Measurements from ENCODE around the gene KIRREL3.

The KIRREL3 gene

DNA sequence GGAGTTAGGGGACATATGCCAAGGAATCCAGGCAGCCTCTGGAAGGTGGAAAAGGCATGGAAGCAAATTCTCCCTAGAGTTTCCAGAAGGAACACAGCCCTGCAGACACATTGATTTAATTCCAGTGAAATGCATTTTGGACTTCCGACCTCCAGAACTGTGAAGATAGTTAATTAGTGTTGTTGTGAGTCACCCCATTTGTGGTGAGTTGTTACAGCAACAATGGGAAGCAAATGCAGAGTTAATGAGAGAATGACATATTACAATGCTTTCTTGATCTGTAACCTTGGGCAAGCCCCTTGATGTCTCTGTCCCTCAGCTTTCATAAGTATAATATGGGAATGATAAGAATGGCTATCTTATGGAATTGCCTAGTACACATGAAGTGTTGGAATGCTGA lies 178.7 kb downstream of the KIRREL3 start:
- DNase-seq: no peak

GRCh38 chr11:126819194-126819593 lies 181.4 kb downstream of the KIRREL3 start:
- no peak for DNase-seq

DNA sequence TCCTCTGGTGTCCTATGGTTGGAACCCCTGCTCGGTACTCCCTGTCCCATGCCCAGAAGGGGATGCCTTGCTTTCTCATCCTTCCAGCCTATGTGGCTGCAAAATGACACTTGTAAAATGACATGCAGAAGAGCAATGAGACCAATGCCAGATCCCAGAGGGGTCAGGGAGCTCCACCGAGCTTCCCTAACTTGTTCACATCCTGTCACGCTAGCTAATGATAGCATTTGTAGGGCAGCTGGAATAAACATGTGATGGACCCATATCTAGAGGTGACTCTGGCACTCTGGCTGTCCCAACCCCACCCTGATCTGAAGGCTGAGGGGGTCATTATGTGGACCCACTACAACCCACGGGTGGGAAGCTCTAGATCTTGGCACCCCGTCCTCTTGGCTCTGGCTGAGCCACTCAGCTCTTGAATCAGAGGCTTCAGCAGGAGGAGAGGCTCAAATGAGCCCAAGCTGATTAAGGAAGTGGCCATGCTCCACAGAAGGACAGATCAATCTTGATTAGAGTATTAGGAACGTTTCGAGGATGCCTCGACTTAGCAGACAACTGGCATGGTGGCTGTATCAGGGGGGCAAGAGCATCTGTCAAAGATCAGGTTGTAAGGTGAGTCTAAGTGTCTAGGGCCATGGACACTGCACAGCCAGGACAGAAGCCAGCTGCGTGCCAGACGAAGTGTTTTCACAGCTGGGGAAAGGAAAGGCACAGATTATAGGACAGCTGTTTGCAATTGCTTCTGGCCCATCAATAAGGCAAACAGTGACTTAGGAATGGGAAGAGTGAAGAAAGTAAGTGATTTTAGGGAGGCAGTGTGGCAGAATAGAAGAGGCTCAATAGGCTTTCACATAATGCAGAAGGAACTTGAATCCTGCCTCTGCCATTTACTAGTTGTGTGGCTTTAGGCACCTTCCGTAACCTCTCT lies 182.8 kb downstream of the KIRREL3 start:
- DNase-seq: no peak

DNA sequence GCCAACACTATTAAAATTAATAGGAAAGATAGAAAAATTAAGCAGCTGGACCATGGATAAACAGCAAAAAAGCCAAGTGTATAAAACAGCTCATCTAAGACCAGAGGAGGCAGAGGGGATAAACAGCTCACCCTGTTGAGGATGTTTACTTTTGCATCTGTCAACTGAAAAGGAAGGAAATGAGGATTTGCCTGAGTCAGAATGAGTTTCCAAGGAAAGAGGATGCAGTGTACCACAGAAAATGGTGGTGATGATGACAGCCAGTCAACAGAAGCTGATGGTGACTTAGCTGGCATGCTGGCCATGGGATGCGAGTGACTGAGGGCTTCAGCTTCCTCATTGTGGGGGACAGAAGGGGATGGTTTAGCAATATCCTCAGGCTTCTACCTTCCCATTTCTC lies 183.5 kb downstream of the KIRREL3 start:
- no peak for DNase-seq

- no peak for DNase-seq
These were observed 183.9 kb downstream of the KIRREL3 start for GRCh38 chr11:126816645-126817044.

DNA sequence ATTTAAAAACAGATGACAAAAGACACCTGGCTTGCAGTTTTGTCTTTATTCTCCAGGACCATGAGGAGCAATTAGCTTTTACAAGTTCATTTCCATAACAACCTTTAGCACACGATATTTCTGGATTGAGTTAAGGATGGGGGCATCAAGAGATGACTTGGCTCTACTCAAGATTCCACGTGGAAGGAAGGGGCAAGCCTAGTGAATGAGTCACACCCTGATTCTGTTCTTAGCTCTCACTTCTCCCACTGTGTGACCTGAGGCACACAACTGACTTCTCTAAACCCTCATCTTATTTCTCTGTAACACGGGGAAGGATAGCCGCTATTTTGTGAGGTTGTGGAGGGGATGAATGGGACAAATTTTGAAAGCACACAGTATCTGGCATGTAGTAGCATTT lies 185.5 kb downstream of the KIRREL3 start:
- no peak for DNase-seq

- no peak for DNase-seq
These were observed 189.8 kb downstream of the KIRREL3 start for GRCh38 chr11:126810776-126811175.

DNA sequence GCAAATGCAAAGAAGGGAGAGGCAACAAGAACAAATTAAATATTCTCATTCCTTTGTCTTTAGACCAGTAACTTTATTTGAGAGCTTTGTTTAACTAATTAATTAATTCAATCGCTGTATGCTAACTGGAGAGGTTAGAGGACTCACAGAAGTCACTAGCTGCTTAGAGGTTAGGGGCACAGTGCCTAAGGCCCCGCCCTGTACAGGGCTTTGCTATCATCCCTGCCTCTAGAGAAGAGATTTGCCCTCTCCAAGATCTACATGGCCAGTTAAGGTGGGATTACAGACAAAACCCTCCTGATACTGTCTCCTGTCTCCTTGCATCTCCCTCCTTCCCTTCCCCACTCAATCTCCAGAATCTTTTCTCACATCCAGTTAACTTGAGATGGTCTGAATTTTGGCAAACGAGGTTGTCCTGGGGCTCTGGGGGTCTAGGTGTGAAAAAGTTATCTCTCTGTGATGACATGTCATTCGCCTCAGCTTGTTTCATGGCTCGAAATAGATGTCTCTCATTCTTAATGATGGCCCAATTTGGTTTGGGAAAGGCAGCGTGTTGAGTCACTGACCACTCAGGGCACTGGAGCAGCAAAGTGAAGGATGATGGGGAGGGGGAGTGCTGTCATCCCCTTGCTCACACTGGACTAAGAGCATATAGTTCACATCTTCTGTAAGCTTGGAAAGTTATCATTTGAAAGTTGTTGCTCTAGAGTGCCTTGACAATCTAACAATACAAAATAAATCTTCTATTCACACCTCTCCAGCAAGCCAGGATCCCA lies 190.9 kb downstream of the KIRREL3 start:
- no peak for DNase-seq

GRCh38 chr11:126808836-126809235 lies 191.7 kb downstream of the KIRREL3 start:
- DNase-seq: no peak

- DNase-seq: no peak
These were observed 192.3 kb downstream of the KIRREL3 start for GRCh38 chr11:126808296-126808695.

DNA sequence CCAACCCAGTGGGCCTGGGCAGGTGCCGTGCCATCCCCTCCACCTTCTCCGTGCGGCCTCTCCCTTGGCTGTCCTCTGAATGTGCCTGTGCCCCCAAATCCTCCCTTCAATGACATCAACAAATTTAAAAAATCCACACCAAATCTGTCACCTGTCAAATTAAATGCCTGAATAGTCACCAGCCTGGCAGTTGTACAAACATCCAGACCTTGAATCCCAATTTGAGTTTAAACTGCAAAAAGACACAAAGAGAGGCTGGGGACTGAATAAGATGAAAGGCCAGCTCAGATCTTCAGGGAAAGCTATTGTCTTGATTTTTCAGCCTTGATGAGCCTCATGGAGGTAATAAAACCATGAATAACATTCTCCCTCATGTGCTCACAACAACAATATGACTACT lies 194.7 kb downstream of the KIRREL3 start:
- DNase-seq: no peak

DNA sequence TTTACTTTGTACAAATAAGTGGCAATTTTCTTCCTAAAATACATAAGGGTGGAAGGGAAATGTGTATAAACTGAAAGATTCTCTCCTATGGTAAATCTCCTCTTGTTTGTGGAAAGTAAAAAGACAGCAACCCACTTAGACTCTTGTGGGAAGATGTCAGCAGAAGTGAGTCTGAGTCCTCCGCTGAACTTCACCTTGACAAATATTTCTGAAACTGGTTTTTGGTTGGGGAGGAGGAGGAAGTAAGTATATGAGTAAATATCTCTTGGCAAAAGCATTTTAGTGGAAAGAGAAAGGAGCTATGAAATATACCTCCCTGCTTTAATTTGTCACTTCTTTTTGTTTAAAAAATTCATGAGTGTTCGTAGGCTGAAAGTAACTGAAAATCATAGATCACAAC lies 196.2 kb downstream of the KIRREL3 start:
- DNase-seq: no peak

DNA sequence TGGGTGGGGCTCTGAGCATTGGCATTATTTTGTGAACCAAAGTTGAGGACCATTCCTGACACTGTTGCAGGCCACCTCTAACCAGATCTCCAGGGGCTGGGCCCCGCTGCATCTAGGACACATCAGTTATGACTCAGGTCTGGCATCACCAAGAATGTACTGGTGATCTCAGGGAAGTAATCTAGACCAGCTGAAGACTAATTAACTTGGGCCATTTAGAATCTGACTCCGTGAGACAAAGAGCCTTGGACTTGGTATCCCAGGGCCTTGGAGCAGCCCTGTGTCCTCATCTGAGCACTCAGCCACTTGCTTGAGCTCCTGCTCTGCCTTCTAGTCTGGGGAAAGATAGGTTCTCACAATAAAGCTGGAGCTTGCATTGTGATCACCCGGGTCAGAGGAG lies 200.6 kb downstream of the KIRREL3 start:
- DNase-seq: no peak

DNA sequence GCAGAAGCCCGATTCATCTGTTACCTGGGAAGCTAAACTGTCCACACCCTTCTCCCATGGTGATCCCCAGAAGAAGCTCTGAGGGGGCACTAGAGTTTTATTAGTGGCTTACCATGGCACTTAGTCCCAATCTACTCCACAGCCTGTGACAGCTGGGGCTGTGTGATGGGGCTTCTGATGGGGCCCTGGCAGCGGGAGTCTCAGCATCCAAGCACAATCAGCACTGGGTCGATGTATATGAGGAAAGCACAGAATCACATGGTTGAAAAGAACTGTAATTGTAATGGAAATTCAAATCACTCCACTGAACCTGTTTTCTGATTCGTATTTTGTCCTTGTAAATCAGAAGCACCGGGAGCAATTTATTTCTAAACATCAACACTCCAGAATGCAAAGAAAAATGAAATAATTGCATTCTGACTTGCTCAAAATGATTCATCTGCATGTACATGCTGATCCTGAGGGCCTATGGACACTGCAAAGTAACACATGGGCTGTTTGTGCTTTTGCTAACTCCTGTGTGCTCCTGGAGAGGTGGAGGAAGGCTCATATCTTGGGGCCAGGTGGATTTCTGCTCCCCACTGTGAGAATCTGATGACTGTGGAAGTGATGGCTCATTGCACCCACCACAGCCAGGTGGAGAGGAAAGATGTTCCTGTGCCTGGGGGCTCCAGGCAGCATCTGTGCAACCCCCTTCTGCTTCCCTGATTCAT lies 203.0 kb downstream of the KIRREL3 start:
- no peak for DNase-seq

DNA sequence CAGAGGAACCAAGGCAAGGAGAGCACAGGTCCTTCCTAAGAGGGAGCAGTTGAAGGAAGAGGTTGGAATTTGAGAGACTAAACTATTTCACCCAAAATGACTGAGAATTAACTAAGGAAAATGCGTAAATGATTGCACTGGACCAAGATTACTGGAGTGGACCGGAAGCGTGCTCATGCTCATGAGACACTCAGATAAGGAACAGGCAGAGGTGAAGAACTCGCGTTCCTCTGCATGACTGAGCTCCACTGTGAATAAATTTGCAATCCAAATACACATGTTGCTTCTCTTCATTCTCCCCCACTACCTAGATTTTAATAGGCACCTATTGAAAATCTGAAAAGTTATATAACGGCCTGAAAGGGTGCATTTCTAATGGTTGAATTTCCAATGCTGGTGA lies 207.0 kb downstream of the KIRREL3 start:
- DNase-seq: no peak

- no peak for DNase-seq
These were observed 208.6 kb downstream of the KIRREL3 start for GRCh38 chr11:126791991-126792390.

- no peak for DNase-seq
These were observed 209.1 kb downstream of the KIRREL3 start for GRCh38 chr11:126791446-126791845.

DNA sequence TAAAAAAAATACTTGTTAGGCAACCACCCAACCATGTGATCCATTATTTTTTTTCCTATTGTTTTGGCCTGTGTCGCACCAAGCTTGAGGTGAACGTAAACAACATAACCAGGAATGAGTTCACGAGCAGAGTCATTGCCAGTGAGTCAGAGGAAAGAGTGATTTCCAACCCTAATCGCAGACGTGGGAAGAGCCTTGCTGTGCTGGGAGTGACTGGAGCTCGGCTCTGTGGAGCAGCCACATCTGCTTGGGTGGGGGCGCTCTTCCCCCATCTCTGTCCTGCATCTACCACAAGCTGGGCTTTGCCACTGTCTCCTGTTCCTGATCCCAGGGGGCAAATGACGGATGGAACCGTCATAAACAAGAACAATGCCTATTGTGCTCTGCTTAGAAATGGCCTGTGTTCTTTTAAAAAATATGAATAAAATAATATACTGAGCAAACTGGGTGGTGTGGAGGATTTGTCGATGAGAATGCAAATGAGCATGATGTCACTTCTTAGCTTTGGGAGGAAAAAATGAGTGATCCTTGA lies 210.0 kb downstream of the KIRREL3 start:
- DNase-seq: no peak

DNA sequence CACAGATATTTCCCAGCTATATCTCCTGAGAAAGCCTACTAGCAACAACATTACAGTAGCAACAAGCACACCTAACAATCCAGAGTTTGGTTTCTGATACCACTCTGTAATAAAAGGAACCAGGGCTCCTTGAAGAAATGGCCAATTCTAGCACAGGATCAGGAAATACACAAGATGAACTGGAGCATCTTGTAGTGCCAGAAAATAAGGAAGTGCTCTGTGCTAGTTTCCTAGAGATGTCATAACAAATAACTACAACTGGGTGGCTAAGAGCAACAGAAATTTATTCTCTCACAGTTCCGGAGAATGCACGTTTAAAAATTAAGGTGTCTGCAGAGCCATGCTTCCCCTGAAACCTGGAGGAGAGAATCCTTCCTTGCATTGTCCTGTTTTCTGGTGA lies 217.8 kb downstream of the KIRREL3 start:
- no peak for DNase-seq

- no peak for DNase-seq
These were observed 218.6 kb downstream of the KIRREL3 start for GRCh38 chr11:126781942-126782341.

DNA sequence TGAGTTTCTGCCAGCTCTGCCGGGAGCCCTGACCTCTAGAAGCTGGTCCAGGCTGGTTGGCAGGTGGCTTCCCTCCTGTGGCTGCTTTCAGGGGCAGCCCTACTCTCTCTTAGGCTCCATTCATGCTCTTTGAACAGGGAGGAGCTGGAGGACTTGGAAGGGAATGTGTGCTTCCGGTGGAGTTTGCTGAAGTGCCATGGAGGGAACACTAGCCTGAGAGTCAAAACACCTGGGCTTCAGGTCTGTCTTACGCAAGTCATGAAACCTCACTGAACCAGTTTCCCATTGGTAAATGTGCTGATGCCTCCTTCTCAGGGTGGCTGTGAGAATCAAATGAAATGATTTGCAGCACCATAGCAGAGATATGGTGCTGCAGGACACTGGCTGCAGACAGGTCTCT lies 224.5 kb downstream of the KIRREL3 start:
- no peak for DNase-seq

GRCh38 chr11:126772267-126772666 lies 228.3 kb downstream of the KIRREL3 start:
- no peak for DNase-seq

- no peak for DNase-seq
These were observed 231.9 kb downstream of the KIRREL3 start for GRCh38 chr11:126768702-126769101.
